Measurements from ENCODE around the gene CCDC187.
"Not testable (repeated sequence)": the region's sequence is repeated elsewhere in the genome, so short reads cannot be mapped to it uniquely, and the experiment has no call there.

Gene CCDC187

DNA sequence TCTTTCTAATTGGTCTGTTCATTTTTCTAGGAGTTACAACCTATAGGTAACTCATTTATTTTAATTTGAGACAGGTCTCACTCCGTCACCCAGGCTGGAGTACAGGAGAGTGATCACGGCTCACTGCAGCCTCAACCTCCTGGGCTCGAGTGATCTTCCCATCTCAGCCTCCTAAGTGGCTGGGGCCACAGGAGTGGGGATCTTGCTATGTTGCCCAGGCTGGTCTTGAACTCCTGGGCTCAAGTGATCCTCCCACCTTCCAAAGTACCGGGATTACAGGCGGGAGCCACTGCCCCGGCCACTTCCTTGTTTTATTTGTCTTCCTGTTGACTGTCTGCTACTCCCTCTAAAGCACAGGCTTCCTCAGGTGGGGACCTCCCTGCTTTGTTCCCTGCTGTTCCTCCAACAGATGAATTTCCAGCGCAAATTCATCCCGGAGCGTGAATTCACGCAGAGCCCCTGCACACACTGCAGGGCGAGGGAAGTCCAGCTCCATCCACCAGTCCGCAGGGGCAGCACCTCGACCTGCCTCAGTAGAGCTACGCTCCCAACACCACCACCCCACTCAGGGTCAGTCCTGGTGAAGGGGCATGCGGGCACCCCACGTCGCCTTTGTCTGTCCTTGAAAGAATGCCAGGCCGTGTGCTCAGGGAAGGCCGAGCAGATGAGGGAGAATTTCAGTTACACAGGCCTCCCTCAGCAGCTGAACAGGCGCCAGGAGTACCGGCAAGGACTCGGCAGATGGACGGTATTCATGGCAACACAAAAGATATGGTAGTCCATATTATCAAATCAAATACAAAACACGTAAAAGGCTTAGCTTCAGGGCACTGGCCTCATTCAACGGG is 64.5 kb downstream of the CCDC187 start:
- H3K9ac ChIP-seq (ENCODE audit: low read depth, low read length), result no peak overlapping the region
- H3K36me3 ChIP-seq (ENCODE audit: control insufficient read depth, insufficient read depth, low read length), result peaks cover 25% of the 10 kb centered on the region
- H3K4me1 ChIP-seq (ENCODE audit: control insufficient read depth, insufficient read depth, low read length), result peaks cover 5% of the 10 kb centered on the region
- H3K4me3 ChIP-seq (ENCODE audit: low read depth, low read length), result no peak overlapping the region
- no peaks in the 10 kb centered on the region for H3K27me3 ChIP-seq (ENCODE audit: control insufficient read depth, insufficient read depth, low read length)
- H3K9me3 ChIP-seq (ENCODE audit: control insufficient read depth, insufficient read depth, low read length), result no peaks in the 10 kb centered on the region

GRCh38 chr9:136238342-136238732 is 65.6 kb downstream of the CCDC187 start:
- Histone ChIP-seq H3K4me1 (ENCODE audit: control insufficient read depth, insufficient read depth, low read length) (no peaks in the 10 kb centered on the region), H3K9me3 (ENCODE audit: control insufficient read depth, insufficient read depth, low read length) (no peaks in the 10 kb centered on the region), H3K36me3 (ENCODE audit: control insufficient read depth, insufficient read depth, low read length) (peaks cover 25% of the 10 kb centered on the region), H3K27me3 (ENCODE audit: control insufficient read depth, insufficient read depth, low read length) (no peaks in the 10 kb centered on the region), H3K9ac (ENCODE audit: low read depth, low read length) (no peak overlapping the region), H3K4me3 (ENCODE audit: low read depth, low read length) (no peak overlapping the region)

DNA sequence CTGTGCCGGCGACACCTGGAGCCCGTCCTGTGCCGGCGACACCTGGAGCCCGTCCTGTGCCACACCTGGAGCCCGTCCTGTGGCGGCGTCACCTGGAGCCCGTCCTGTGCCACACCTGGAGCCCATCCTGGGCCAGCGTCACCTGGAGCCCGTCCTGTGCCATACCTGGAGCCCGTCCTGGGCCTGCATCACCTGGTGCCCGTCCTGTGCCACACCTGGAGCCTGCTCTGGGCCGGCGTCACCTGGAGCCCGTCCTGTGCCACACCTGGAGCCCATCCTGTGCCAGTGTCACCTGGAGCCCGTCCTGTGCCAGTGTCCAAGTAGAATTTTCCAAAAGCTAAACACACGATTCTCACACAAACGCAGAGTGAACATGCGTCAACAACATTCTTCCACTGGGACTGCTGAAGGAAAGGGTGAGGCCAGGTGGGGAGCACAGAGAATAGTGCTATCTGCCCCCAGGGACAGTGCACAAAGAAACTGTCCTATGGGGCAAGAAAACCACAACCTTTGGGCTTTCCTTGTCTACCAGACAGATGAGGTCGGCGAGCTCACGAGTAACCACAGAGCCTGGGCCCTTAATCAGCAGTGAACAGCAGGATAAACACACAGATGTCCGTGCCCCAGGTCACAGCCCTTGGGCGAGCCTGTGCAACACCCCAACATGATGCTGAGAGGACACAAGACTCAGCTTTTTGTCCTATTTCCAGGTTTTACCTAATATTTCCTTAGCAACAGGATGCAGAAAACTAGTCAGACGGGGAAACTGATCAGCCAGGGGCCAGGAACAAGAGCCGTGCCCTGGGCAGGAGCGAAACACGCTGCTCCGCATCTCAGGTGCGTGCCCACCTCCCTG is 66.2 kb downstream of the CCDC187 start:
- Histone ChIP-seq H3K36me3 (ENCODE audit: control insufficient read depth, insufficient read depth, low read length) (peaks cover 25% of the 10 kb centered on the region), H3K4me3 (ENCODE audit: low read depth, low read length) (no peak overlapping the region), H3K9ac (ENCODE audit: low read depth, low read length) (no peak overlapping the region), H3K9me3 (ENCODE audit: control insufficient read depth, insufficient read depth, low read length) (no peaks in the 10 kb centered on the region), H3K27me3 (ENCODE audit: control insufficient read depth, insufficient read depth, low read length) (no peaks in the 10 kb centered on the region), H3K4me1 (ENCODE audit: control insufficient read depth, insufficient read depth, low read length) (no peaks in the 10 kb centered on the region)

DNA sequence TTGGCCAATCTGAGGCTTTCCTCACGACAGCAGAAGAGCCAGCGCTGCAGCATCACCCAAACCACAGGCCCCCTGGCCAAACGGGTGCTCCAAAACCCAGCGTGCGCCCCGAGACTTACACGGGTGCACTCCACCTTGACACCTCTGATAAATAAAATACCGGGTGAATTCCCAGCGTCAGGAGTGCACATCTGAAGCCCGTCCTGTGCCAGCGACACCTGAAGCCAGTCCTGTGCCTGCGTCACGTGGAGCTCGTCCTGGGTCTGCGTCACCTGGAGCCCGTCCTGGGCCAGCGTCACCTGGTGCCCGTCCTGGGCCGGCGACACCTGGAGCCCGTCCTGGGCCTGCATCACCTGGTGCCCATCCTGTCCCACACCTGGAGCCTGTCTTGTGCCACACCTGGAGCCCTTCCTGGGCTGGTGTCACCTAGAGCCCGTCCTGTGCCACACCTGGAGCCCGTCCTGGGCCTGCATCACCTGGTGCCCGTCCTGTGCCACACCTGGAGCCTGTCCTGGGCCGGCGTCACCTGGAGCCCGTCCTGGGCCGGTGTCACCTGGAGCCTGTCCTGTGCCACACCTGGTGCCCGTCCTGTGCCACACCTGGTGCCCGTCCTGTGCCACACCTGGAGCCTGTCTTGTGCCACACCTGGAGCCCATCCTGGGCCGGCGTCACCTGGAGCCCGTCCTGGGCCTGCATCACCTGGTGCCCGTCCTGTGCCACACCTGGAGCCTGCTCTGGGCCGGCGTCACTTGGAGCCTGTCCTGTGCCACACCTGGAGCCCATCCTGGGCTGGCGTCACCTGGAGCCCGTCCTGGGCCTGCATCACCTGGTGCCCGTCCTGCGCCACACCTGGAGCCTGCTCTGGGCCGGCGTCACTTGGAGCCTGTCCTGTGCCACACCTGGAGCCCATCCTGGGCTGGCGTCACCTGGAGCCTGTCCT is 67.2 kb downstream of the CCDC187 start:
- H3K36me3 ChIP-seq (ENCODE audit: control insufficient read depth, insufficient read depth, low read length), result peaks cover 24% of the 10 kb centered on the region
- not testable (repeated sequence) for H3K27me3 ChIP-seq (ENCODE audit: control insufficient read depth, insufficient read depth, low read length); H3K9ac ChIP-seq (ENCODE audit: low read depth, low read length); H3K4me1 ChIP-seq (ENCODE audit: control insufficient read depth, insufficient read depth, low read length); H3K9me3 ChIP-seq (ENCODE audit: control insufficient read depth, insufficient read depth, low read length); H3K4me3 ChIP-seq (ENCODE audit: low read depth, low read length)

- Histone ChIP-seq H3K4me1 (ENCODE audit: control insufficient read depth, insufficient read depth, low read length) (no peaks in the 10 kb centered on the region), H3K27me3 (ENCODE audit: control insufficient read depth, insufficient read depth, low read length) (no peaks in the 10 kb centered on the region), H3K9me3 (ENCODE audit: control insufficient read depth, insufficient read depth, low read length) (no peaks in the 10 kb centered on the region), H3K9ac (ENCODE audit: low read depth, low read length) (no peak overlapping the region), H3K4me3 (ENCODE audit: low read depth, low read length) (no peak overlapping the region), H3K36me3 (ENCODE audit: control insufficient read depth, insufficient read depth, low read length) (peaks cover 22% of the 10 kb centered on the region)
Measured at GRCh38 chr9:136235709-136236455, 68.0 kb downstream of the CCDC187 start.

DNA sequence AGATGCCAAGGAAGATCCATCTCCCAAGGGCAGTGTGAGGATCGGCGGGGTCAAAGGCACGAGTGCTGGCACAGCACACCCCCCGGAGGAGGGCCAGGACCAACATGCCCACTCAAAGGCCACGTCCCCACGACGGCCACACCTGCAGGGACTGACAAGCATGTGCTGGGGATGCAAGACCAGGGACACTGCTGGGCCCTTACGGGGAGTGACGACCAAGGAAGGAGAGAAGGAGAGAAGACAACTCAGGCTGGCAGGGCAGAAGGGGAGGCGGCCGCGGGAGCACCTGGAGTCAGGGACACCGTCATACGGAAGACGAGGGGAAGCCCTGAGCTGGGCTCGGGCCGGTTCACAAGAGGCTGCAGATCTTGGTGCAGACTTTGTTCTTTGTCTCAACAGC is 68.7 kb downstream of the CCDC187 start:
- Histone ChIP-seq H3K9ac (ENCODE audit: low read depth, low read length) (no peak overlapping the region), H3K9me3 (ENCODE audit: control insufficient read depth, insufficient read depth, low read length) (no peaks in the 10 kb centered on the region), H3K27me3 (ENCODE audit: control insufficient read depth, insufficient read depth, low read length) (no peaks in the 10 kb centered on the region), H3K4me3 (ENCODE audit: low read depth, low read length) (no peak overlapping the region), H3K4me1 (ENCODE audit: control insufficient read depth, insufficient read depth, low read length) (no peaks in the 10 kb centered on the region), H3K36me3 (ENCODE audit: control insufficient read depth, insufficient read depth, low read length) (peaks cover 22% of the 10 kb centered on the region)

GRCh38 chr9:136234597-136234996 is 69.3 kb downstream of the CCDC187 start:
- no peaks in the 10 kb centered on the region for H3K4me1 ChIP-seq (ENCODE audit: control insufficient read depth, insufficient read depth, low read length)
- no peaks in the 10 kb centered on the region for H3K27me3 ChIP-seq (ENCODE audit: control insufficient read depth, insufficient read depth, low read length)
- no peak overlapping the region for H3K4me3 ChIP-seq (ENCODE audit: low read depth, low read length)
- H3K9me3 ChIP-seq (ENCODE audit: control insufficient read depth, insufficient read depth, low read length), result no peaks in the 10 kb centered on the region
- no peak overlapping the region for H3K9ac ChIP-seq (ENCODE audit: low read depth, low read length)
- peaks cover 22% of the 10 kb centered on the region for H3K36me3 ChIP-seq (ENCODE audit: control insufficient read depth, insufficient read depth, low read length)

DNA sequence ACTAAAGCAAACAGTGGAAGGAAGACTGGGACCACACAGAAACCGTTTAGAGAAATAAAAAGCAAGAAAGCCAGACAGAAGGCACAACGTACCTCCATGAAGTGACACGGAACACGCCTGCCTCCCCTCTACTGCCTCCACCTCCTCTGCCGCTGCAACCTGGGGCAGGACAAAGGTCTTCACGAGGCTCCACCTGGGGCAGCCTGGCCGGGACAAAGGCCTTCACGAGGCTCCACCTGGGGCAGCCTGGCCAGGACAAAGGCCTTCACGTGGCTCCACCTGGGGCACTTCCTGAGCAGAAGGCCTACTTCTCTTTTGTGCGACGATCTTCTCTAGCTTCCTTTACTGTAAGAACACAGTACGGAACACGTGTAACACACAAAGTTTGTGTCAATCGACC is 70.0 kb downstream of the CCDC187 start:
- no peaks in the 10 kb centered on the region for H3K27me3 ChIP-seq (ENCODE audit: control insufficient read depth, insufficient read depth, low read length)
- peaks cover 22% of the 10 kb centered on the region for H3K36me3 ChIP-seq (ENCODE audit: control insufficient read depth, insufficient read depth, low read length)
- H3K9ac ChIP-seq (ENCODE audit: low read depth, low read length), result no peak overlapping the region
- no peaks in the 10 kb centered on the region for H3K4me1 ChIP-seq (ENCODE audit: control insufficient read depth, insufficient read depth, low read length)
- no peaks in the 10 kb centered on the region for H3K9me3 ChIP-seq (ENCODE audit: control insufficient read depth, insufficient read depth, low read length)
- no peak overlapping the region for H3K4me3 ChIP-seq (ENCODE audit: low read depth, low read length)

- no peaks in the 10 kb centered on the region for H3K9me3 ChIP-seq (ENCODE audit: control insufficient read depth, insufficient read depth, low read length)
- peaks cover 22% of the 10 kb centered on the region for H3K36me3 ChIP-seq (ENCODE audit: control insufficient read depth, insufficient read depth, low read length)
- no peak overlapping the region for H3K4me3 ChIP-seq (ENCODE audit: low read depth, low read length)
- H3K4me1 ChIP-seq (ENCODE audit: control insufficient read depth, insufficient read depth, low read length), result no peaks in the 10 kb centered on the region
- no peaks in the 10 kb centered on the region for H3K27me3 ChIP-seq (ENCODE audit: control insufficient read depth, insufficient read depth, low read length)
- no peak overlapping the region for H3K9ac ChIP-seq (ENCODE audit: low read depth, low read length)
Measured at GRCh38 chr9:136233411-136233810, 70.5 kb downstream of the CCDC187 start.

DNA sequence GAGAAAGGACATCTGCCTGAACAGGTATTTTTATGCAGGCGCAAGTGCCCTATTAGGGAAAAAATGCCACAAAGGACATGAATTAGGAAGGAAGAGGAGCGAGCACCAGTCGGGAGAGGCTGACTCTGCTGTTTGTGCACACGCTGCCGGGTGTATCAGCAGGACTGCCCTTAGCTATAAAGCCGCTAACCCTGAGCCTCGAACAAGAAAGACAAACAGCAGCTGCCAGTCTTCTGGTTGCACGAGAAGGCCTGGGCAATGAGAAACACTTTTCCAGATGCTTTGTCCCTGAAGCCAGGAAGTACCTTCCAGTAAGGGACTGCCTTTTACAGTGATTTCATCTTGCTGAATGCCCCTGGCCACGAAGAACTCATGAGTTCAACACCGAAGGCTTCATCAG is 70.9 kb downstream of the CCDC187 start:
- no peaks in the 10 kb centered on the region for H3K9me3 ChIP-seq (ENCODE audit: control insufficient read depth, insufficient read depth, low read length)
- H3K4me1 ChIP-seq (ENCODE audit: control insufficient read depth, insufficient read depth, low read length), result no peaks in the 10 kb centered on the region
- no peak overlapping the region for H3K9ac ChIP-seq (ENCODE audit: low read depth, low read length)
- H3K4me3 ChIP-seq (ENCODE audit: low read depth, low read length), result no peak overlapping the region
- no peaks in the 10 kb centered on the region for H3K27me3 ChIP-seq (ENCODE audit: control insufficient read depth, insufficient read depth, low read length)
- peaks cover 24% of the 10 kb centered on the region for H3K36me3 ChIP-seq (ENCODE audit: control insufficient read depth, insufficient read depth, low read length)
